Astrocyte (in vitro differentiated cells and primary cell): Measurements from ENCODE around the gene SLC6A11. TPM values are rescaled to one million over a fixed set of nuclear protein-coding genes. Genes with fewer than 3 reads are reported as not detected.

Experiments
- DNase-seq: peaks from one replicate; pipeline ENCODE4 v3.0.0-alpha.2; 2010; ENCODE audit warnings: low read depth
- FAIRE-seq: peaks from 2 replicates; lab custom pipeline; 2011; peaks lifted over from hg19 to GRCh38; lab: Jason Lieb, UNC
- H2AFZ ChIP-seq: 2 replicates; pipeline ENCODE4 v1.6.0; 2012; ENCODE audit warnings: low read depth, low read length, inconsistent platforms
- H3K27ac ChIP-seq: 2 replicates; pipeline ENCODE4 v1.5.1; 2011; ENCODE audit warnings: low read depth, low read length, inconsistent platforms
- H3K27me3 ChIP-seq: 2 replicates; pipeline ENCODE4 v1.6.0; 2011; ENCODE audit warnings: low read length, inconsistent platforms; ENCODE audit not compliant: insufficient read depth
- H3K36me3 ChIP-seq: 2 replicates; pipeline ENCODE4 v1.5.1; 2011; ENCODE audit warnings: low read length, inconsistent platforms; ENCODE audit not compliant: insufficient read depth
- H3K4me1 ChIP-seq: 2 replicates; pipeline ENCODE4 v1.5.1; 2011; ENCODE audit warnings: low read length, inconsistent platforms; ENCODE audit not compliant: insufficient read depth
- H3K4me2 ChIP-seq: 2 replicates; pipeline ENCODE4 v1.6.0; 2012; ENCODE audit warnings: low read length, inconsistent platforms
- H3K4me3 ChIP-seq: 2 replicates; pipeline ENCODE4 v1.5.1; 2011; ENCODE audit warnings: low read depth, mild to moderate bottlenecking, low read length, inconsistent platforms; ENCODE audit not compliant: insufficient read depth
- H3K79me2 ChIP-seq: 2 replicates; pipeline ENCODE4 v1.6.0; 2012; ENCODE audit warnings: mild to moderate bottlenecking, low read length, inconsistent platforms; ENCODE audit not compliant: insufficient read depth
- H3K9ac ChIP-seq: 2 replicates; pipeline ENCODE4 v1.6.0; 2012; ENCODE audit warnings: mild to moderate bottlenecking, low read length, inconsistent platforms
- H3K9me3 ChIP-seq: 2 replicates; pipeline ENCODE4 v1.5.1; 2012; ENCODE audit warnings: low read depth, mild to moderate bottlenecking, low read length, inconsistent platforms; ENCODE audit not compliant: insufficient read depth
- H4K20me1 ChIP-seq: 2 replicates; pipeline ENCODE4 v1.6.0; 2012; ENCODE audit warnings: low read length, inconsistent platforms; ENCODE audit not compliant: insufficient read depth
- H3K27ac Mint-ChIP-seq: one replicate; pipeline ENCODE4 v1.8.0; 2021; ENCODE audit warnings: mild to moderate bottlenecking, mixed read lengths; ENCODE audit not compliant: unreplicated experiment
- H3K27me3 Mint-ChIP-seq: one replicate; pipeline ENCODE4 v1.8.0; 2021; ENCODE audit warnings: low read depth, mixed read lengths; ENCODE audit not compliant: unreplicated experiment
- H3K36me3 Mint-ChIP-seq: one replicate; pipeline ENCODE4 v1.8.0; 2021; ENCODE audit warnings: low read depth, mixed read lengths; ENCODE audit not compliant: unreplicated experiment
- H3K4me1 Mint-ChIP-seq: one replicate; pipeline ENCODE4 v1.8.0; 2021; ENCODE audit warnings: low read depth, mixed read lengths; ENCODE audit not compliant: unreplicated experiment
- H3K4me3 Mint-ChIP-seq: one replicate; pipeline ENCODE4 v1.8.0; 2021; ENCODE audit warnings: mild to moderate bottlenecking, moderate library complexity, mixed read lengths; ENCODE audit not compliant: unreplicated experiment
- H3K9me3 Mint-ChIP-seq: one replicate; pipeline ENCODE4 v1.8.0; 2021; ENCODE audit warnings: mild to moderate bottlenecking, mixed read lengths; ENCODE audit not compliant: unreplicated experiment
- EZH2 ChIP-seq: IDR thresholded peaks from 2 replicates; pipeline ENCODE4 v1.6.1; 2012; ENCODE audit warnings: mild to moderate bottlenecking, low read length, inconsistent platforms; ENCODE audit not compliant: insufficient read depth
- total RNA-seq: library from RNA; stranded (reverse); gene quantifications from 2 replicates; pipeline ENCODE4 v1.2.1, GENCODE V29; 2021
- TF ChIP-seq, protein P1 (sequence below): IDR thresholded peaks from 2 replicates; pipeline ENCODE4 v1.5.1; 2011; ENCODE audit warnings: low read depth, mild to moderate bottlenecking, inconsistent platforms, low read length, moderate library complexity; ENCODE audit not compliant: insufficient read depth

The SLC6A11 gene
- total RNA-seq, 1 donor from 2014 or later: 0.34 TPM

DNA sequence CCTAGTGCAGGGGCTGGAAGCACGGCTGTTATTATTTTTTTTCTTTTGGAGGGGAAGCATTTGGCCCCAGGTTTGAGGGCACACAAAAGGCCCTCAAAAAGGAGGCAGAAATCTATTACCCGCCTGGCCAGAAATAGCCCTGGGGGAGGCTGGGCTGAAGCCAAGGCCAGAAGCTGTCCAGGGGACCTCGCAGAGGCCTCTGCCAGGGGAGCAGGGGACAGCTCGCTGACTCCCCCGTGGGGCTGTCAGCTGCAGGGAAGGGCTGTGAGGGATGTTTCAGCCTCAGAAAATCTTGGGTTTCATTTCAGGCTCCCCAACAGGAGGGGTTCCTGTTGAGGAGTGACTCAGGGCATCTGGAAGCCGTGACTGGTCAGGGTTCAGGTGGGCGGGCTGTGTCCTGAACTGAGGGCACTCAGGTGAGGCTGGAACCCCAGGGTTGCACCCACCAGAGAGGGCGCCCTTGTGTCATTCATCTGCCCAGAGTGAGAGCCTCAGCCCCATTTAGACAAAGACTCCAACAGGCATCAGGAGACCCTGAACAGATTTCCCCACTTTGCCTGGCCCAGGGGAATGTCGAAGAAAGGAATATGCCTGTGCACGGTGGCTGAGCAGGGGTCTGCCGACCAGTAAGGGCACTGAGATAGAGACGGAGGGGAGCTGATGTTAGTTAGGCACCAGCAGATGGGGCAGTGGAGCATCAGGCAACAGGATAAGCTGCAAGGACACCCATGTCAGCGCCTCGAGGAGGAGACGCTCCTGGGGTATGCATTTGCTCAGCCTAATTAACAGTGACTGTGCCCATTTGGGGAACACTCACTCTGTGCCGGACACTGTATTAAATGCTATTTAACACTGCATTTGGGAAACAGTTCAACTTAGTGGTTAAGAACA is 43.5 kb upstream of the SLC6A11 start:
- no peak overlapping the region for H3K9ac ChIP-seq
- H3K27ac ChIP-seq: no peak overlapping the region
- FAIRE-seq: no peak

DNA sequence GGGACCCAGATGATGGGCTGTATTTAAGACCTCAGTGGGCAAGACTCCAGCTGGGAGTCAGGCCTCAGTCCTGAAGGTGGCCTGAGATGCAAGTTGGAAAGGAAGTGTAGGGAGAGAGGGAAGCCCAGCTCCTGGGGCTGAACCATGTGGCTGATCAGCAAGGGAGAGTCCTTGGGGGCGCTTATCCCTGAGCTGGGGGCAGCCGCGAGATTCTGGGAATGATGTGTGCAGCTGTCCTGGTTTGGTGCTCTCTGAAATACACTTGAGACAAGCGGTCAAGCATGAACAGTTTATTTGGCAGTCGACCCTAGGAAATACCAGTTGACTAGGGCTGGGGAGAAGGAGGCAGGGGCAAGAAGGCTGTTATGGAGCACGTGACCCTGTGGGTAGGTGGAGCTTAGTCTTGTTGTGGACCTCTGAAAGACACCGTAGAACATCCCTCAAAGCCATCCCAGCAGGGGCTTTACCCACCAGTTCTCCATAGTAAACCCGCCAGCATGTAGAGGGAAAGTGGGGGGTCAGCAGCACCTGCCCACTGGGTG is 41.8 kb upstream of the SLC6A11 start:
- Histone ChIP-seq H3K27ac (no peak overlapping the region), H3K27me3 (peaks cover 13% of the 10 kb centered on the region), H3K79me2 (no peaks in the 10 kb centered on the region), H2AFZ (no peak overlapping the region), H3K36me3 (no peaks in the 10 kb centered on the region), H4K20me1 (no peaks in the 10 kb centered on the region), H3K4me3 (no peak overlapping the region), H3K9me3 (no peaks in the 10 kb centered on the region), H3K9ac (no peak overlapping the region), H3K4me1 (no peaks in the 10 kb centered on the region), H3K4me2 (no peak overlapping the region)
- Mint-ChIP-seq H3K9me3 (peaks cover 3% of the 10 kb centered on the region), H3K36me3 (peaks cover 2% of the 10 kb centered on the region), H3K27me3 (peaks cover 75% of the 10 kb centered on the region), H3K4me1 (no peaks in the 10 kb centered on the region), H3K4me3 (no peak overlapping the region), H3K27ac (no peak overlapping the region)
- TF ChIP-seq, protein P1, sequence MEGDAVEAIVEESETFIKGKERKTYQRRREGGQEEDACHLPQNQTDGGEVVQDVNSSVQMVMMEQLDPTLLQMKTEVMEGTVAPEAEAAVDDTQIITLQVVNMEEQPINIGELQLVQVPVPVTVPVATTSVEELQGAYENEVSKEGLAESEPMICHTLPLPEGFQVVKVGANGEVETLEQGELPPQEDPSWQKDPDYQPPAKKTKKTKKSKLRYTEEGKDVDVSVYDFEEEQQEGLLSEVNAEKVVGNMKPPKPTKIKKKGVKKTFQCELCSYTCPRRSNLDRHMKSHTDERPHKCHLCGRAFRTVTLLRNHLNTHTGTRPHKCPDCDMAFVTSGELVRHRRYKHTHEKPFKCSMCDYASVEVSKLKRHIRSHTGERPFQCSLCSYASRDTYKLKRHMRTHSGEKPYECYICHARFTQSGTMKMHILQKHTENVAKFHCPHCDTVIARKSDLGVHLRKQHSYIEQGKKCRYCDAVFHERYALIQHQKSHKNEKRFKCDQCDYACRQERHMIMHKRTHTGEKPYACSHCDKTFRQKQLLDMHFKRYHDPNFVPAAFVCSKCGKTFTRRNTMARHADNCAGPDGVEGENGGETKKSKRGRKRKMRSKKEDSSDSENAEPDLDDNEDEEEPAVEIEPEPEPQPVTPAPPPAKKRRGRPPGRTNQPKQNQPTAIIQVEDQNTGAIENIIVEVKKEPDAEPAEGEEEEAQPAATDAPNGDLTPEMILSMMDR: no peak
- no peak for TF ChIP-seq EZH2
- FAIRE-seq (no peak), DNase-seq (no peak)

More for the DNA sequence above, 43.5 kb upstream of the SLC6A11 start:
- no peak overlapping the region for H2AFZ ChIP-seq
- DNase-seq: no peak
- Mint-ChIP-seq H3K27me3 (peaks cover 69% of the 10 kb centered on the region), H3K9me3 (peaks cover 3% of the 10 kb centered on the region), H3K36me3 (peaks cover 2% of the 10 kb centered on the region), H3K4me3 (no peak overlapping the region), H3K27ac (no peak overlapping the region), H3K4me1 (no peaks in the 10 kb centered on the region)
- no peak for TF ChIP-seq EZH2
- TF ChIP-seq, protein P1: no peak
- H3K4me2 ChIP-seq: no peak overlapping the region
- no peaks in the 10 kb centered on the region for H3K4me1 ChIP-seq
- no peaks in the 10 kb centered on the region for H4K20me1 ChIP-seq
- H3K27me3 ChIP-seq: peaks cover 10% of the 10 kb centered on the region
- no peaks in the 10 kb centered on the region for H3K36me3 ChIP-seq
- no peaks in the 10 kb centered on the region for H3K9me3 ChIP-seq
- no peak overlapping the region for H3K4me3 ChIP-seq
- no peaks in the 10 kb centered on the region for H3K79me2 ChIP-seq
